Prostate gland (tissue), 2 donors: ENCODE results near the gene AUTS2.

Experiments used
- POLR2AphosphoS5 ChIP-seq: sonication (generic); formaldehyde crosslinking; IDR thresholded peaks from one replicate; pipeline ENCODE4 v1.6.1; 2017; ENCODE audit warnings: antibody characterized with exemption
- TF ChIP-seq, protein P1 (sequence below), 4 experiments: fragments of 200-600 bp in 2 of 4; fragments of 450-650 bp in 2 of 4; sonication (generic) in 2 of 4; IDR thresholded peaks; 1 replicate in 3 of 4; 2 replicates in 1 of 4; pipeline ENCODE4 v1.5.1; 2016 to 2019; ENCODE audit warnings: antibody characterized with exemption in 4 of 4, mild to moderate bottlenecking in 2 of 4, moderate library complexity in 2 of 4

DNA sequence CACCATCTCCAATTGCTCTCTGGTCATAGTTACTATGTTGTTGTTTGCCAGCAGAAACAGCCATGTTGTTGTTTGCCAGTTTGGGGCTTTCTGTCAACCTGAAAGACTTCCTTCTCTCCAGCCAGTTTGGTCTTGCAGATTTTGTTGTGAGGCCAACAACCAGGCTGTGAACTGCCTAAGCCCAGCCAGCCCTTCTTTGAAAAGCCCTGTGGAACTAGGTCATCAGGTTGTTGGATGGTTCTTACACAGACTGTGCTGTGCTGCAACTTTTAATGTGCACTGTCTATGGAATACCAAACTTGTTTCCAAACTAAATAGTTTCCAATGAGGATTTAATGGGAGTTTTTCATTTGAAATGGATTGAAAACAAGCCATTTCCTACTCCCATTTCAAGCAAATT is 940.9 kb downstream of the AUTS2 start:
- TF ChIP-seq, protein P1, sequence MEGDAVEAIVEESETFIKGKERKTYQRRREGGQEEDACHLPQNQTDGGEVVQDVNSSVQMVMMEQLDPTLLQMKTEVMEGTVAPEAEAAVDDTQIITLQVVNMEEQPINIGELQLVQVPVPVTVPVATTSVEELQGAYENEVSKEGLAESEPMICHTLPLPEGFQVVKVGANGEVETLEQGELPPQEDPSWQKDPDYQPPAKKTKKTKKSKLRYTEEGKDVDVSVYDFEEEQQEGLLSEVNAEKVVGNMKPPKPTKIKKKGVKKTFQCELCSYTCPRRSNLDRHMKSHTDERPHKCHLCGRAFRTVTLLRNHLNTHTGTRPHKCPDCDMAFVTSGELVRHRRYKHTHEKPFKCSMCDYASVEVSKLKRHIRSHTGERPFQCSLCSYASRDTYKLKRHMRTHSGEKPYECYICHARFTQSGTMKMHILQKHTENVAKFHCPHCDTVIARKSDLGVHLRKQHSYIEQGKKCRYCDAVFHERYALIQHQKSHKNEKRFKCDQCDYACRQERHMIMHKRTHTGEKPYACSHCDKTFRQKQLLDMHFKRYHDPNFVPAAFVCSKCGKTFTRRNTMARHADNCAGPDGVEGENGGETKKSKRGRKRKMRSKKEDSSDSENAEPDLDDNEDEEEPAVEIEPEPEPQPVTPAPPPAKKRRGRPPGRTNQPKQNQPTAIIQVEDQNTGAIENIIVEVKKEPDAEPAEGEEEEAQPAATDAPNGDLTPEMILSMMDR (IDR thresholded peaks at IDR 0.05) = no peak
- TF ChIP-seq POLR2AphosphoS5 = no peak
